Endothelial cell of umbilical vein (primary cell): ENCODE data around the gene TEKT5. TPM values are rescaled to one million over a fixed set of nuclear protein-coding genes. Genes with fewer than 3 reads are reported as not detected.
"Not testable (repeated sequence)": the region's sequence is repeated elsewhere in the genome, so short reads cannot be mapped to it uniquely, and the experiment has no call there.

ENCODE experiments used
- BruUV-seq: library from RNA; stranded (reverse); fragments of 400-500 nt; replicated peaks from 2 replicates; lab custom pipeline; 2021; lab: Mats Ljungman, UMichigan
- CTCF ChIA-PET: fragments of 300-600, 350-600 bp; sonication (Branson Sonifier 250); formaldehyde crosslinking; loops from one replicate; lab custom pipeline; 2021; ENCODE audit warnings: antibody characterized with exemption, inconsistent platforms; lab: Charles Lee
- POLR2A ChIA-PET: fragments of 300-600, 350-600 bp; sonication (Branson Sonifier 250); formaldehyde crosslinking; loops from one replicate; lab custom pipeline; 2021; ENCODE audit warnings: antibody characterized with exemption, inconsistent platforms; lab: Charles Lee
- DNase-seq: peaks from one replicate; pipeline ENCODE4 v3.0.0-alpha.2; 2011; ENCODE audit warnings: low read depth, low spot score
- FAIRE-seq: peaks from 2 replicates; lab custom pipeline; 2011; peaks lifted over from hg19 to GRCh38; lab: Jason Lieb, UNC
- H2AFZ ChIP-seq: 2 replicates; pipeline ENCODE4 v1.6.0; 2012; ENCODE audit warnings: low read depth, low read length, control low read depth, inconsistent platforms
- H3K27ac ChIP-seq: 2 replicates; pipeline ENCODE4 v1.5.1; 2011; ENCODE audit warnings: low read depth, mild to moderate bottlenecking, control low read depth, low read length, moderate library complexity; ENCODE audit not compliant: insufficient read depth
- H3K27me3 ChIP-seq, 2 experiments: 2 replicates each; pipeline versions ENCODE4 v1.6.0 to v1.6.1; 2011; ENCODE audit warnings: low read length in 2 of 2, mixed read lengths in 1 of 2; ENCODE audit not compliant: control insufficient read depth in 2 of 2, insufficient read depth in 2 of 2
- H3K36me3 ChIP-seq, 2 experiments: 2 replicates in 1 of 2; 3 replicates in 1 of 2; pipeline ENCODE4 v1.5.1; 2011; ENCODE audit warnings: low read length in 2 of 2, mild to moderate bottlenecking in 1 of 2, moderate library complexity in 1 of 2; ENCODE audit not compliant: control insufficient read depth in 2 of 2, insufficient read depth in 2 of 2; ENCODE audit errors: extremely low read depth in 1 of 2
- H3K4me1 ChIP-seq: 3 replicates; pipeline ENCODE4 v1.5.1; 2011; ENCODE audit warnings: mild to moderate bottlenecking, low read length; ENCODE audit not compliant: control insufficient read depth, insufficient read depth; ENCODE audit errors: extremely low read depth
- H3K4me2 ChIP-seq: 2 replicates; pipeline ENCODE4 v1.6.1; 2011; ENCODE audit warnings: low read length, control low read depth, mixed read lengths; ENCODE audit not compliant: insufficient read depth
- H3K4me3 ChIP-seq, 3 experiments: fragments of 200-600 bp in 1 of 3; sonication (generic), shearing (Covaris generic) in 1 of 3; replicated peaks in 1 of 3; 2 replicates each; pipeline ENCODE4 v1.5.1; 2011 to 2016; ENCODE audit warnings: control low read depth in 3 of 3, low read length in 3 of 3, mild to moderate bottlenecking in 2 of 3, inconsistent platforms in 1 of 3, low read depth in 1 of 3, moderate library complexity in 1 of 3; ENCODE audit not compliant: insufficient read depth in 1 of 3
- H3K79me2 ChIP-seq: 2 replicates; pipeline ENCODE4 v1.6.0; 2012; ENCODE audit warnings: low read length, inconsistent platforms; ENCODE audit not compliant: control insufficient read depth, insufficient read depth
- H3K9ac ChIP-seq: replicated peaks from 2 replicates; pipeline ENCODE3; 2011; ENCODE audit warnings: low read length, control low read depth; ENCODE audit not compliant: insufficient read depth; ENCODE audit errors: extremely low read depth
- H3K9me1 ChIP-seq: replicated peaks from 3 replicates; pipeline ENCODE4 v1.6.0; 2011; ENCODE audit warnings: mild to moderate bottlenecking, low read length; ENCODE audit not compliant: control insufficient read depth, insufficient read depth; ENCODE audit errors: extremely low read depth
- H3K9me3 ChIP-seq: replicated peaks from 2 replicates; pipeline ENCODE4 v1.5.1; 2012; ENCODE audit warnings: low read length, inconsistent platforms; ENCODE audit not compliant: control insufficient read depth, insufficient read depth
- H4K20me1 ChIP-seq: replicated peaks from 2 replicates; pipeline ENCODE3; 2011; ENCODE audit warnings: mild to moderate bottlenecking, low read length; ENCODE audit not compliant: control insufficient read depth, insufficient read depth; ENCODE audit errors: extremely low read depth
- CTCF ChIP-seq, 2 donors: IDR thresholded peaks; 1 replicate in 1 of 2; 2 replicates in 1 of 2; pipeline ENCODE4 v1.5.1; 2011; ENCODE audit warnings: low read length in 2 of 2, mild to moderate bottlenecking in 2 of 2, moderate library complexity in 2 of 2, control low read depth in 1 of 2, inconsistent platforms in 1 of 2, low read depth in 1 of 2; ENCODE audit not compliant: insufficient read depth in 1 of 2; ENCODE audit errors: extremely low read depth in 1 of 2
- EZH2 ChIP-seq: IDR thresholded peaks from 2 replicates; pipeline ENCODE4 v1.6.1; 2012; ENCODE audit warnings: borderline replicate concordance, low read depth, mild to moderate bottlenecking, moderate library complexity, low read length, inconsistent platforms; ENCODE audit not compliant: severe bottlenecking
- FOS ChIP-seq: IDR thresholded peaks from 2 replicates; pipeline ENCODE4 v1.6.1; 2011; ENCODE audit warnings: mild to moderate bottlenecking, low read length, moderate library complexity, borderline replicate concordance; ENCODE audit not compliant: insufficient read depth
- GATA2 ChIP-seq: IDR thresholded peaks from 2 replicates; pipeline ENCODE4 v1.7.0; 2011; ENCODE audit warnings: low read depth, mild to moderate bottlenecking, moderate library complexity, mixed read lengths, low read length; ENCODE audit not compliant: insufficient read length, insufficient read depth
- JUN ChIP-seq: IDR thresholded peaks from 2 replicates; pipeline ENCODE4 v1.6.1; 2011; ENCODE audit warnings: borderline replicate concordance, low read depth; ENCODE audit not compliant: insufficient read length, insufficient read depth
- MAX ChIP-seq: IDR thresholded peaks from 2 replicates; pipeline ENCODE4 v1.6.1; 2011; ENCODE audit not compliant: insufficient read depth, insufficient read length
- MYC ChIP-seq: IDR thresholded peaks from one replicate; pipeline ENCODE4 v1.6.1; 2011; ENCODE audit warnings: mild to moderate bottlenecking, low read depth, low read length
- POLR2A ChIP-seq: IDR thresholded peaks from 2 replicates; pipeline ENCODE4 v1.6.1; 2012; ENCODE audit warnings: low read depth, mild to moderate bottlenecking, control low read depth, low read length
- POLR2AphosphoS5 ChIP-seq: IDR thresholded peaks from 2 replicates; pipeline ENCODE4 v1.6.1; 2012; ENCODE audit warnings: low read depth, mild to moderate bottlenecking, control low read depth, low read length, moderate library complexity; ENCODE audit not compliant: insufficient read depth
- dilution Hi-C: fragments of 300-500 bp; cut with MboI; formaldehyde crosslinking; loops from one replicate; pipeline ENCODE4 v1.15.0; 2019; ENCODE audit warnings: low sequenced_read_pairs; ENCODE audit not compliant: extremely low pct_ligation_motif_present
- intact Hi-C: fragments of 100-400 bp; cut with micrococcal nuclease; formaldehyde crosslinking; loops from one replicate; pipeline ENCODE4 v1.10.0; 2022
- polyA plus RNA-seq, 4 experiments: library from polyadenylated mRNA; depleted of rRNA in 3 of 4; stranded (reverse) in 3 of 4; unstranded in 1 of 4; fragments of >200 nt; gene quantifications; 2 replicates each; pipeline versions ENCODE4 v1.2.1 to v1.2.3, GENCODE V29; 2011 to 2012; ENCODE audit warnings: missing spikeins in 1 of 4
- total RNA-seq: library from RNA; stranded (reverse); gene quantifications from 2 replicates; pipeline ENCODE4 v1.2.3, GENCODE V29; 2021

TEKT5 gene
- total and polyA plus RNA-seq, 2 donors (not counting 3 experiments of a cell fraction or from before 2014, with no cell fraction given): not detected

- no peak overlapping the region for H3K4me2 ChIP-seq
- no peak overlapping the region for H3K9ac ChIP-seq
- FAIRE-seq (no peak), DNase-seq (no peak)
- H3K27ac ChIP-seq: no peak overlapping the region
- H3K36me3 ChIP-seq: no peaks in the 10 kb centered on the region
- no TSS peak for BruUV-seq
- H2AFZ ChIP-seq: no peak overlapping the region
- H3K79me2 ChIP-seq: no peaks in the 10 kb centered on the region
- ChIA-PET CTCF (no interaction called here), POLR2A (no interaction called here)
- H3K27me3 ChIP-seq: no peaks in the 10 kb centered on the region
- H3K9me3 ChIP-seq: no peaks in the 10 kb centered on the region
- dilution Hi-C loops: no loop called here
- intact Hi-C loops: no loop called here
- no peaks in the 10 kb centered on the region for H3K4me1 ChIP-seq
- no peak overlapping the region for H3K4me3 ChIP-seq
- H3K9me1 ChIP-seq: no peaks in the 10 kb centered on the region
- TF ChIP-seq FOS (no peak), POLR2AphosphoS5 (no peak), JUN (no peak), CTCF (IDR thresholded peaks at IDR 0.05; ENCODE audit: extremely low read depth in 1 of 2, insufficient read depth in 1 of 2, low read depth in 1 of 2, low read length in 2 of 2) (no peak), MYC (no peak), POLR2A (no peak), EZH2 (no peak), GATA2 (no peak), MAX (no peak)
- no peaks in the 10 kb centered on the region for H4K20me1 ChIP-seq
Measured at GRCh38 chr16:10635365-10636021, 59.2 kb downstream of the TEKT5 start.

- H3K9me1 ChIP-seq, POLR2A ChIA-PET, H3K4me1 ChIP-seq, CTCF ChIA-PET, H3K79me2 ChIP-seq, H3K4me2 ChIP-seq, H3K9ac ChIP-seq, H3K9me3 ChIP-seq, H3K36me3 ChIP-seq, dilution Hi-C loops, H2AFZ ChIP-seq, DNase-seq, intact Hi-C loops, H3K27me3 ChIP-seq, FAIRE-seq, H3K27ac ChIP-seq, H4K20me1 ChIP-seq, BruUV-seq, H3K4me3 ChIP-seq: not testable (repeated sequence)
Measured at GRCh38 chr16:10633429-10633828, 61.3 kb downstream of the TEKT5 start.
